B cell (primary cell): ENCODE data around the gene TTLL11. TPM values are rescaled to one million over a fixed set of nuclear protein-coding genes. Genes with fewer than 3 reads are reported as not detected.

Experiments used
- ATAC-seq: fragments of 200-7000 bp; cut with Tn5 transposase; one replicate; pipeline ENCODE4 v1.10.0; 2021; ENCODE audit warnings: low read depth, mild to moderate bottlenecking, moderate number of reproducible peaks, moderate library complexity
- CTCF ChIA-PET: fragments of 350-600 bp; sonication (Branson Sonifier 250); formaldehyde crosslinking; loops from one replicate; lab custom pipeline; 2021; ENCODE audit warnings: antibody characterized with exemption, inconsistent platforms; lab: Charles Lee
- POLR2A ChIA-PET: fragments of 350-600 bp; sonication (Branson Sonifier 250); formaldehyde crosslinking; loops from one replicate; lab custom pipeline; 2021; ENCODE audit warnings: antibody characterized with exemption; lab: Charles Lee
- DNase-seq: peaks from one replicate; pipeline ENCODE4 v3.0.0; 2013
- H2AFZ ChIP-seq: 2 replicates; pipeline ENCODE4 v1.6.1; 2012; ENCODE audit warnings: mild to moderate bottlenecking, low read depth, low read length; ENCODE audit not compliant: insufficient read depth, poor library complexity, severe bottlenecking
- H3K27ac ChIP-seq, 2 donors: 1 replicate in 1 of 2; 2 replicates in 1 of 2; pipeline ENCODE4 v1.5.1; 2012 to 2013; ENCODE audit warnings: low read length in 2 of 2, mild to moderate bottlenecking in 2 of 2, moderate library complexity in 1 of 2
- H3K27me3 ChIP-seq, 4 experiments: fragments of 200-600 bp in 1 of 4; sonication (generic) in 1 of 4; replicated peaks in 1 of 4; 1 replicate in 2 of 4; 2 replicates in 2 of 4; pipeline versions ENCODE4 v1.6.1 to v1.7.0; 2013 to 2016; ENCODE audit warnings: low read length in 3 of 4, mild to moderate bottlenecking in 2 of 4, mixed read lengths in 1 of 4, moderate library complexity in 1 of 4; ENCODE audit not compliant: insufficient read depth in 4 of 4, control insufficient read depth in 3 of 4; ENCODE audit errors: control extremely low read depth in 1 of 4
- H3K36me3 ChIP-seq, 2 experiments: replicated peaks in 1 of 2; 1 replicate in 1 of 2; 2 replicates in 1 of 2; pipeline versions ENCODE4 v1.6.1 to v1.7.1; 2013; ENCODE audit warnings: low read length in 1 of 2; ENCODE audit not compliant: insufficient read depth in 2 of 2, control insufficient read depth in 1 of 2; ENCODE audit errors: control extremely low read depth in 1 of 2, extremely low read depth in 1 of 2
- H3K4me1 ChIP-seq, 2 donors: fragments of 200-600 bp in 1 of 2; sonication (generic) in 1 of 2; 1 replicate in 1 of 2; 2 replicates in 1 of 2; pipeline versions ENCODE4 v1.5.1 to v1.6.1; 2013 to 2017; ENCODE audit warnings: low read length in 2 of 2; ENCODE audit not compliant: control insufficient read depth in 2 of 2, insufficient read depth in 2 of 2
- H3K4me2 ChIP-seq: replicated peaks from 2 replicates; pipeline ENCODE3; 2012; ENCODE audit warnings: mild to moderate bottlenecking, low read depth, low read length; ENCODE audit not compliant: poor library complexity, severe bottlenecking
- H3K4me3 ChIP-seq, 5 experiments: fragments of 200-600 bp in 1 of 5; sonication (generic) in 1 of 5; 1 replicate in 3 of 5; 2 replicates in 2 of 5; pipeline versions ENCODE4 v1.5.1 to v1.7.0; 2011 to 2016; ENCODE audit warnings: low read length in 4 of 5, mild to moderate bottlenecking in 4 of 5, low read depth in 2 of 5, control low read depth in 1 of 5, moderate library complexity in 1 of 5; ENCODE audit not compliant: insufficient read depth in 1 of 5; ENCODE audit errors: control extremely low read depth in 1 of 5, extremely low read depth in 1 of 5
- H3K79me2 ChIP-seq: fragments of 200-600 bp; sonication (generic); one replicate; pipeline ENCODE4 v1.6.0; 2016; ENCODE audit warnings: low read length; ENCODE audit not compliant: control insufficient read depth, insufficient read depth
- H3K9ac ChIP-seq: fragments of 200-600 bp; sonication (generic); 2 replicates; pipeline ENCODE4 v1.6.1; 2017; ENCODE audit warnings: mild to moderate bottlenecking, low read length, moderate library complexity
- H3K9me3 ChIP-seq, 3 donors: one replicate each; pipeline versions ENCODE4 v1.6.1 to v1.7.1; 2013; ENCODE audit warnings: low read length in 2 of 3; ENCODE audit not compliant: control insufficient read depth in 2 of 3, insufficient read depth in 1 of 3; ENCODE audit errors: control extremely low read depth in 1 of 3
- H4K20me1 ChIP-seq: 2 replicates; pipeline ENCODE4 v1.6.0; 2012; ENCODE audit warnings: mild to moderate bottlenecking, low read length; ENCODE audit not compliant: insufficient read depth, control insufficient read depth, poor library complexity, severe bottlenecking
- H3K27ac Mint-ChIP-seq: one replicate; pipeline ENCODE4 v1.8.0; 2021; ENCODE audit warnings: mixed read lengths
- H3K27me3 Mint-ChIP-seq: one replicate; pipeline ENCODE4 v1.8.0; 2021; ENCODE audit warnings: mixed read lengths
- H3K4me1 Mint-ChIP-seq: one replicate; pipeline ENCODE4 v1.8.0; 2021; ENCODE audit warnings: mixed read lengths
- H3K4me3 Mint-ChIP-seq: one replicate; pipeline ENCODE4 v1.8.0; 2021; ENCODE audit warnings: mixed read lengths
- H3K9me3 Mint-ChIP-seq: one replicate; pipeline ENCODE4 v1.8.0; 2022; ENCODE audit warnings: mixed read lengths; ENCODE audit not compliant: insufficient read depth
- CTCF ChIP-seq: fragments of 200-600 bp; IDR thresholded peaks from one replicate; pipeline ENCODE4 v1.8.0; 2022; ENCODE audit warnings: antibody characterized with exemption, mild to moderate bottlenecking
- EZH2 ChIP-seq: IDR thresholded peaks from 2 replicates; pipeline ENCODE4 v1.6.1; 2012; ENCODE audit warnings: borderline replicate concordance, low read depth, mild to moderate bottlenecking, moderate library complexity, low read length; ENCODE audit not compliant: insufficient read depth, poor library complexity, severe bottlenecking
- WGBS: methylation state at CpG from one replicate; pipeline ENCODE4 v1.1.5; 2013; ENCODE audit warnings: missing lambda C conversion rate; ENCODE audit not compliant: insufficient coverage; 5-methylcytosine and 5-hydroxymethylcytosine counted together
- intact Hi-C: fragments of 100-400 bp; cut with micrococcal nuclease; formaldehyde crosslinking; loops from one replicate; pipeline ENCODE4 v1.10.0; 2022
- polyA plus RNA-seq: library from polyadenylated mRNA; depleted of rRNA; stranded (reverse); fragments of >200 nt; gene quantifications from 2 replicates; pipeline ENCODE4 v1.2.3, GENCODE V29; 2012
- total RNA-seq, 2 donors: library from RNA; stranded (reverse); fragments of 120-200 nt in 1 of 2; gene quantifications; 1 replicate in 1 of 2; 2 replicates in 1 of 2; pipeline versions ENCODE4 v1.2.3 to v1.2.4, GENCODE V29; 2013 to 2022

Gene TTLL11
- total and polyA plus RNA-seq, 2 donors (not counting 1 experiment from before 2014, with no cell fraction given), result 3.6 to 3.8 TPM

GRCh38 chr9:121943463-121943862, 149.6 kb downstream of the TTLL11 start:
- WGBS, result 14% methylated on average over 1 of the region's 2 CpGs
- Mint-ChIP-seq H3K4me3 (no peak overlapping the region), H3K4me1 (peaks cover 46% of the 10 kb centered on the region), H3K27ac (no peak overlapping the region), H3K27me3 (no peaks in the 10 kb centered on the region), H3K9me3 (no peaks in the 10 kb centered on the region)
- no peak for TF ChIP-seq EZH2
- TF ChIP-seq CTCF, result no peak
- POLR2A ChIA-PET, result no interaction called here
- Histone ChIP-seq H3K4me1 (peaks cover 35 to 70% of the 10 kb centered on the region in 2 donors), H3K36me3 (no peaks in the 10 kb centered on the region), H3K27me3 (no peaks in the 10 kb centered on the region), H4K20me1 (no peaks in the 10 kb centered on the region), H3K27ac (peak overlapping the region; percentile 25 to 67), H3K79me2 (no peaks in the 10 kb centered on the region), H3K9ac (peak overlapping the region; percentile 14), H2AFZ (no peak overlapping the region), H3K4me2 (peak overlapping the region; percentile 37), H3K9me3 (no peaks in the 10 kb centered on the region), H3K4me3 (no peak overlapping the region)
- intact Hi-C loops, result loop anchor here (2.0 to 5.0 kb wide), 2 partner anchors 36 to 49 kb away; no protein-coding TSS in a partner anchor
- ATAC-seq (peak; percentile 68), DNase-seq (peak; percentile 35)
- CTCF ChIA-PET, result interaction anchor here (1.0 kb wide), 1 partner anchor 39 kb away, joined by 3 read pairs; no protein-coding TSS in a partner anchor

- Histone ChIP-seq H3K4me3 (no peak overlapping the region), H3K4me1 (peaks cover 35 to 70% of the 10 kb centered on the region in 2 donors), H3K36me3 (no peaks in the 10 kb centered on the region), H3K9ac (peak overlapping the region; percentile 14), H3K27me3 (no peaks in the 10 kb centered on the region), H3K4me2 (peak overlapping the region; percentile 37), H2AFZ (no peak overlapping the region), H3K9me3 (no peaks in the 10 kb centered on the region), H3K79me2 (no peaks in the 10 kb centered on the region), H3K27ac (peak overlapping the region; percentile 25 to 67), H4K20me1 (no peaks in the 10 kb centered on the region)
- TF ChIP-seq CTCF (no peak), EZH2 (no peak)
- ATAC-seq (peak; percentile 22), DNase-seq (peak; percentile 19)
- CTCF ChIA-PET, result interaction anchor here (0.7 to 1.0 kb wide), 2 partner anchors 40 to 256 kb away, joined by 3 to 6 read pairs; no protein-coding TSS in a partner anchor
- Mint-ChIP-seq H3K27ac (no peak overlapping the region), H3K4me1 (peaks cover 45% of the 10 kb centered on the region), H3K4me3 (no peak overlapping the region), H3K27me3 (no peaks in the 10 kb centered on the region), H3K9me3 (no peaks in the 10 kb centered on the region)
- POLR2A ChIA-PET, result interaction anchor here (0.7 kb wide), 1 partner anchor 197 kb away, joined by 3 read pairs; no protein-coding TSS in a partner anchor
- WGBS, result 60% methylated on average over 2 of the region's 15 CpGs
- intact Hi-C loops, result loop anchor here (2.0 to 5.0 kb wide), 2 partner anchors 36 to 50 kb away; no protein-coding TSS in a partner anchor
Observed at GRCh38 chr9:121942866-121943382, 150.2 kb downstream of the TTLL11 start.
